HEK293T (cell line): ENCODE data around the gene MRC1.

Source experiments
- CTCF ChIA-PET: fragments of 350-600 bp; formaldehyde crosslinking; extraction: SDS; loops from one replicate; lab custom pipeline; 2021; ENCODE audit warnings: antibody characterized with exemption, inconsistent platforms; lab: Yijun Ruan, JAX
- POLR2A ChIA-PET: fragments of 350-600 bp; formaldehyde crosslinking; extraction: SDS; loops from one replicate; lab custom pipeline; 2020; ENCODE audit warnings: antibody characterized with exemption, inconsistent platforms; lab: Yijun Ruan, JAX
- DNase-seq: peaks from one replicate; pipeline ENCODE4 v3.0.0; 2012; ENCODE audit warnings: mixed read lengths; ENCODE audit errors: extremely low spot score
- ARNT ChIP-seq: fragments of 450-650 bp; IDR thresholded peaks from 2 replicates; pipeline ENCODE4 v1.6.1; 2017; ENCODE audit warnings: mild to moderate bottlenecking
- BHLHE40 ChIP-seq: fragments of 450-650 bp; IDR thresholded peaks from 2 replicates; pipeline ENCODE4 v1.6.1; 2016; ENCODE audit warnings: mild to moderate bottlenecking, moderate library complexity, borderline replicate concordance
- CTBP1 ChIP-seq: fragments of 450-650 bp; IDR thresholded peaks from 2 replicates; pipeline ENCODE4 v1.6.1; 2016; ENCODE audit warnings: borderline replicate concordance
- ELF4 ChIP-seq: fragments of 450-650 bp; IDR thresholded peaks from 2 replicates; pipeline ENCODE4 v1.6.1; 2017; ENCODE audit warnings: antibody characterized with exemption
- FOXA1 ChIP-seq: fragments of 450-650 bp; IDR thresholded peaks from 2 replicates; pipeline ENCODE4 v1.6.1; 2016; ENCODE audit warnings: mild to moderate bottlenecking
- FOXK2 ChIP-seq: fragments of 450-650 bp; IDR thresholded peaks from 2 replicates; pipeline ENCODE4 v1.6.1; 2016; ENCODE audit warnings: mild to moderate bottlenecking
- FOXM1 ChIP-seq: fragments of 450-650 bp; IDR thresholded peaks from 2 replicates; pipeline ENCODE4 v1.6.1; 2017; ENCODE audit warnings: mild to moderate bottlenecking, borderline replicate concordance
- HDGF ChIP-seq: fragments of 450-650 bp; IDR thresholded peaks from 2 replicates; pipeline ENCODE4 v1.6.1; 2017; ENCODE audit warnings: antibody characterized with exemption, borderline replicate concordance
- L3MBTL2 ChIP-seq: fragments of 450-650 bp; conservative IDR thresholded peaks from 2 replicates; pipeline ENCODE4 v1.6.1; 2016; ENCODE audit warnings: mild to moderate bottlenecking
- LEF1 ChIP-seq: fragments of 450-650 bp; IDR thresholded peaks from 2 replicates; pipeline ENCODE4 v1.6.1; 2017; ENCODE audit warnings: mild to moderate bottlenecking, borderline replicate concordance
- NFRKB ChIP-seq: fragments of 450-650 bp; IDR thresholded peaks from 2 replicates; pipeline ENCODE4 v1.6.1; 2016; ENCODE audit warnings: mild to moderate bottlenecking, moderate library complexity
- SP1 ChIP-seq: fragments of 450-650 bp; IDR thresholded peaks from 2 replicates; pipeline ENCODE4 v1.6.1; 2017
- SUZ12 ChIP-seq: fragments of 450-650 bp; IDR thresholded peaks from 2 replicates; pipeline ENCODE4 v1.6.1; 2016; ENCODE audit warnings: mild to moderate bottlenecking
- TARDBP ChIP-seq: fragments of 450-650 bp; IDR thresholded peaks from 2 replicates; pipeline ENCODE4 v1.6.1; 2016
- ZNF384 ChIP-seq: fragments of 450-650 bp; IDR thresholded peaks from 2 replicates; pipeline ENCODE4 v1.6.1; 2016
- TF ChIP-seq, protein P1 (sequence below): fragments of 450-650 bp; IDR thresholded peaks from 2 replicates; pipeline ENCODE4 v1.6.1; 2016

Gene MRC1

DNA sequence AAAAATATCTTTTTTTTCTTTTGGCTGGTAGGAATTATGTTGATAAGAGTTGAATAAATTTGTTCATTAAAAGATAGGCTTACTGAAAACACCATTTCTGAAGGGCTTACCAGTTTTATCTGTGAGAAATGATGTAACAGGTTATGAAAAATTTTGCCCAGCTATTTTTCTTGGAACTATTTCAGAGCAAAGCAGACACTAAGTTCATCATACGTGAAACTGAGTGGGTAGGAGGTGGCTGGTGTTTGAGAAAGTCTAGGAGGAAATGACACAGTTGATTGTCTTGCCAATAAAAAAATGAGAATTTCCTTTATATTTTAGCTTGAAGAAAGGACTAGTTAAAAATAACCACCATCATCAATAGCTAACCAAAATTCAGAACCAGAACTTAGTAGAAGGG is 6.2 kb upstream of the MRC1 start:
- CTCF ChIA-PET = no interaction called here
- DNase-seq = no peak
- POLR2A ChIA-PET = no interaction called here
- TF ChIP-seq CTBP1 (no peak), SP1 (no peak), FOXA1 (no peak), SUZ12 (no peak), NFRKB (no peak), ZNF384 (no peak), L3MBTL2 (no peak), ARNT (no peak)

DNA sequence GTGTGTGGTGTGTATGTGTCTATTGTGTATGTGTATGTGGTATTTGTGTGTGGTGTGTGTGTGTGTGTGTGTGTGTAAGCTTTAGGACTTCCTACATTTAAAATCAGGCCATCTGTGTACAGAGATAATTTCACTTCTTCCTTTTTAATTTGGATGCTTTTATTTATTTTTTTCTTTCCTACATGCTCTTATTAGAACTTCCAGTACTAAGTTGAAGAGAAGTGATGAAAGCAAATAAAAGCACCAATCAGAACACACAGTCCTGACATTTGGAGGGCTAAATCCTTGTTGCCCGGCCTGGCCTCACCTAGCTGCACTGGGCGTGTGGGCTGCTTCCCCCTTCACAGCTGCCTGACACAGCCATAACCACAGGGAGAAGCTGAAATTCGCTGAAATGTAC is 3.8 kb upstream of the MRC1 start:
- TF ChIP-seq BHLHE40 = no peak
- TF ChIP-seq ARNT = no peak
- TF ChIP-seq L3MBTL2 = no peak
- no peak for TF ChIP-seq SP1
- no peak for TF ChIP-seq FOXM1
- no peak for TF ChIP-seq NFRKB
- no peak for TF ChIP-seq ELF4
- TF ChIP-seq SUZ12 = no peak
- no peak for TF ChIP-seq CTBP1
- TF ChIP-seq TARDBP = no peak
- TF ChIP-seq HDGF = no peak
- TF ChIP-seq FOXK2 = no peak
- no peak for TF ChIP-seq FOXA1
- TF ChIP-seq, protein P1, sequence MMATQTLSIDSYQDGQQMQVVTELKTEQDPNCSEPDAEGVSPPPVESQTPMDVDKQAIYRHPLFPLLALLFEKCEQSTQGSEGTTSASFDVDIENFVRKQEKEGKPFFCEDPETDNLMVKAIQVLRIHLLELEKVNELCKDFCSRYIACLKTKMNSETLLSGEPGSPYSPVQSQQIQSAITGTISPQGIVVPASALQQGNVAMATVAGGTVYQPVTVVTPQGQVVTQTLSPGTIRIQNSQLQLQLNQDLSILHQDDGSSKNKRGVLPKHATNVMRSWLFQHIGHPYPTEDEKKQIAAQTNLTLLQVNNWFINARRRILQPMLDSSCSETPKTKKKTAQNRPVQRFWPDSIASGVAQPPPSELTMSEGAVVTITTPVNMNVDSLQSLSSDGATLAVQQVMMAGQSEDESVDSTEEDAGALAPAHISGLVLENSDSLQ = no peak
- TF ChIP-seq LEF1 = no peak
- no peak for TF ChIP-seq ZNF384
- POLR2A ChIA-PET = no interaction called here
- CTCF ChIA-PET = no interaction called here
- no peak for DNase-seq

DNA sequence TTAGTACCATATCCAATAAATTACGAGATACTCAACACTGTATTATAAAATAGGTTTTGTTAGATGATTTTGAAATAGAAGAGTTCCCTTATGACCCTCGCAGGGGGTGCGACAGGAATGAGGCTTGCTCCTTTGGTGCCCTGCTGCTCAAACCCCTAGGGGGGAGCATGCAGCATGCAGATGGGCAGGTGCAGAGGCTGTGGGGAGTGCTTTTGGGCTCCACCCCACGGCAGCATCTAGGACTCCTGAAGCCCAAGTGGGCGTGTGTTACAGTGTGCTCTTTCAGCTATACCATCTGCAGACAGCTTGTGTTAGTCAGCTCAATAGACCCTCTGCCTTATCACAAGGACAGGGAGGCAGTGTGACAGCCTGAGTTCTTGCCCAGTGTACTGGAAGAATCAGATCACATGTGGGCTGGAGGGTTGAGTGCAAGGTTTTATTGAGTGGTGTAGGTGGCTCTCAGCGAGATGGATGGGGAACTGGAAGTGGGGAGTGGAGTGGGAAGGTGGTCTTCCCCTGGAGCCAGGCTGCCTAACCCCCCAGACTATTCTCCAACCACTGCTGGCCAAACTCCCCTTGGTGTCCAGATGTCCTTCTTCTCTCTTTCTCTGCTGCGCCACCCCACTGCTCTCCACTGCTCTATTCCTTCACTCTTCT is 3.1 kb upstream of the MRC1 start:
- ChIA-PET POLR2A (no interaction called here), CTCF (no interaction called here)
- no peak for DNase-seq
- TF ChIP-seq TARDBP (no peak), L3MBTL2 (no peak), FOXA1 (no peak), LEF1 (no peak), ZNF384 (no peak), ELF4 (no peak), SP1 (no peak), CTBP1 (no peak), BHLHE40 (no peak), FOXK2 (no peak), ARNT (no peak), NFRKB (no peak), SUZ12 (no peak), FOXM1 (no peak), HDGF (no peak)
- TF ChIP-seq, protein P1 = no peak

DNA sequence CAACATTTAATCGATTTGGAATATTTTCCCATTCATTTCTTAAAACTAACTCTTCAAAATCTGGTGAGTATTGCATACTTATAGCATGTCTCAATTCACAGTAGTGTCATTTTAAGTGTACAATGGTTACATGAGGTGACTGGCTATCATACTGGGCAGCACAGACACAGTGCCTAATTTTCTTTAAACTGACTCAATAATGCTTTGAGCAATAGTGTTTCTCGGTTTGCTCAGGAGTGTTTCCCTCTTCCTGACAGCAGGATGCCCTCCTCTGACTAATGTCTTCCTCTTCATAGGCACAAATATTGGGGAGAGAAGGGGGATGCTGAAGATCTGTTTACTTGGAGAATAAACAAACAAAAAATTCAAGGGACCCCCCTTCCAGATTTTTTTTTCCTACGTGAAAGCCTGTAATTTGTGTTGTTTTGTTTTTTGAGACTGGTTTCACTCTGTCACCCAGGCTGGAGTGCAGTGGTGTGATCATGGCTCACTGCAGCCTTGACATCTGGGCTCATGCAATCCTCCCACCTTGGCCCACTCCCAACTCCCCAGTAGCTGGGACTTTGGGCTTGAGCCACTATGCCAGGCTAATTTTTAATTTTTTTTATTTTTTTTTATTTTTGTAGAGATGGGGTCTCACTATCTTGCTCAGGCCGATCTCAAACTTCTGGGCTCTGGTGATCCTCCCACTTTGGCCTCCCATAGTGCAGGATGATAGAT is 2.2 kb downstream of the MRC1 start:
- TF ChIP-seq L3MBTL2 (no peak), LEF1 (no peak), ARNT (no peak), FOXK2 (no peak), FOXM1 (no peak), ELF4 (no peak), CTBP1 (no peak), FOXA1 (no peak), SUZ12 (no peak), SP1 (no peak), BHLHE40 (no peak)
- CTCF ChIA-PET = no interaction called here
- no peak for DNase-seq
- POLR2A ChIA-PET = no interaction called here

DNA sequence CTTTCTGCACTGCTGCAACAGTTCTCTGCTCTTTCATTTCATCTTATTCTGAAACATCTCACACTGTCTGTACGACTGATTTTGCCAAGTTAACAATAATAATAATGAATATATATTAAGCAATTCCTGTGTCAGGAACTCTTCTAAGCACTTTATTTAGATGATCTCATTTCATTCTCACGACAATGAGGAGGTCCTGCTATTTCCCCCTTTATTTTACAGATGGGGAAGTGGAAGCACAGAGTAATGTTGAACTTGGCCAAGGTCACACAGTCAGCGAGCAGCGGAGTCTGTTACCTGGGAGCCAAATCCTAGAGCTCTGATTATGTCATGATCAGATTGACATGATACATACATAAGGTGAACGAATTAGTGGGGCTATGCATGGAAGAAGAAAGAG is 5.8 kb downstream of the MRC1 start:
- DNase-seq = no peak
- TF ChIP-seq SUZ12 (no peak), TARDBP (no peak), SP1 (no peak), CTBP1 (no peak)
- CTCF ChIA-PET = interaction anchor here (1.0 kb wide), 1 partner anchor 401 kb away, joined by 3 read pairs; no protein-coding TSS in a partner anchor
- POLR2A ChIA-PET = no interaction called here

DNA sequence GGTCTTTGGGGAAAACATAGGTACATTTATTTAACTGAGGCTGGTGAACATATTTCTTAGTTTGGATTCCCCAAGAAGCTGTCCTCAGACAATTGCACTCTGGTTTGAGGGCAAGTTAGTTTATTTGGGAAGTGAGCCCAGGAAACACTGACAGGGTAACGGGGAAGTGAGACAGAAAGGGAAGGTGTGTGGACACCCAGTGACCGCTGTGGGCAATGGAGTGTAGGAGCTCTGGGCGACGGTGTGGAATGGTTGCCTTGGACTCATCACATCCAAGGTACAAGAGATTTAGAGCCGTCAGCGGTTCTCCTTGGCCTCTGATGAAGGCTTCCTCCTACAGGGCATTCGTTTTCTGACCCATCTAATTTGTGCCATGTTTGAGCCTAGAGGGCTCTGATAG is 7.1 kb downstream of the MRC1 start:
- TF ChIP-seq FOXA1 (no peak), HDGF (no peak), NFRKB (no peak), TARDBP (no peak), LEF1 (no peak)
- TF ChIP-seq, protein P1 = no peak
- ChIA-PET POLR2A (no interaction called here), CTCF (no interaction called here)
- DNase-seq = no peak
